IPS-NIHi11 (cell line): ENCODE measurements around the gene RNF223.
"Not testable (repeated sequence)": the region's sequence is repeated elsewhere in the genome, so short reads cannot be mapped to it uniquely, and the experiment has no call there.

Source experiments
- DNase-seq: peaks from one replicate; pipeline ENCODE4 v3.0.0; 2012; ENCODE audit warnings: mixed read lengths, low spot score

Gene RNF223

GRCh38 chr1:1072299-1072848 lies 1.7 kb downstream of the RNF223 start:
- DNase-seq = no peak

- no peak for DNase-seq
Measured at GRCh38 chr1:1071486-1072298, 2.4 kb downstream of the RNF223 start.

- DNase-seq = no peak
Measured at GRCh38 chr1:1069711-1070676, 4.1 kb downstream of the RNF223 start.

GRCh38 chr1:1069056-1069710 lies 4.9 kb downstream of the RNF223 start:
- DNase-seq = peak; percentile 96

GRCh38 chr1:1068517-1069055 lies 5.5 kb downstream of the RNF223 start:
- DNase-seq = no peak

GRCh38 chr1:1067860-1068516 lies 6.1 kb downstream of the RNF223 start:
- no peak for DNase-seq

GRCh38 chr1:1067284-1067859 lies 6.7 kb downstream of the RNF223 start:
- DNase-seq = no peak

GRCh38 chr1:1066403-1067283 lies 7.5 kb downstream of the RNF223 start:
- no peak for DNase-seq

GRCh38 chr1:1065940-1066304 lies 8.2 kb downstream of the RNF223 start:
- DNase-seq = not testable (repeated sequence)

GRCh38 chr1:1065265-1065939 lies 8.7 kb downstream of the RNF223 start:
- DNase-seq = no peak

GRCh38 chr1:1063945-1064831 lies 9.9 kb downstream of the RNF223 start:
- peak; percentile 86 for DNase-seq

GRCh38 chr1:1063261-1063944 lies 10.7 kb downstream of the RNF223 start:
- no peak for DNase-seq

GRCh38 chr1:1062348-1063163 lies 11.6 kb downstream of the RNF223 start:
- DNase-seq = no peak

- DNase-seq = no peak
Measured at GRCh38 chr1:1061682-1062345, 12.3 kb downstream of the RNF223 start.

GRCh38 chr1:1060281-1061000 lies 13.7 kb downstream of the RNF223 start:
- no peak for DNase-seq
